Activated CD8-positive, alpha-beta memory T cell treated with anti-CD3 and anti-CD28 coated beads for 36 hours (primary cell): ENCODE measurements around the gene VKORC1. TPM values are rescaled to one million over a fixed set of nuclear protein-coding genes. Genes with fewer than 3 reads are reported as not detected.

ENCODE experiments used
- CTCF ChIA-PET: fragments of 350-600 bp; sonication (Branson Sonifier 250); formaldehyde crosslinking; loops from one replicate; lab custom pipeline; 2021; ENCODE audit warnings: antibody characterized with exemption; lab: Charles Lee
- POLR2A ChIA-PET: fragments of 350-600 bp; sonication (Branson Sonifier 250); formaldehyde crosslinking; loops from one replicate; lab custom pipeline; 2021; ENCODE audit warnings: antibody characterized with exemption; lab: Charles Lee
- total RNA-seq, 2 experiments: library from RNA; stranded (reverse); gene quantifications; one replicate each; pipeline ENCODE4 v1.2.3, GENCODE V29; 2021

The VKORC1 gene
- total RNA-seq, 2 experiments from 2014 or later = 72.7 to 81.6 TPM

- ChIA-PET POLR2A (no interaction called here), CTCF (interaction anchor here (0.8 kb wide), 1 partner anchor 17 kb away, joined by 3 read pairs; no protein-coding TSS in a partner anchor)
Observed at GRCh38 chr16:31078597-31079341, 15.8 kb downstream of the VKORC1 start.

- POLR2A ChIA-PET = no interaction called here
Observed at GRCh38 chr16:31077592-31078396, 16.8 kb downstream of the VKORC1 start.

DNA sequence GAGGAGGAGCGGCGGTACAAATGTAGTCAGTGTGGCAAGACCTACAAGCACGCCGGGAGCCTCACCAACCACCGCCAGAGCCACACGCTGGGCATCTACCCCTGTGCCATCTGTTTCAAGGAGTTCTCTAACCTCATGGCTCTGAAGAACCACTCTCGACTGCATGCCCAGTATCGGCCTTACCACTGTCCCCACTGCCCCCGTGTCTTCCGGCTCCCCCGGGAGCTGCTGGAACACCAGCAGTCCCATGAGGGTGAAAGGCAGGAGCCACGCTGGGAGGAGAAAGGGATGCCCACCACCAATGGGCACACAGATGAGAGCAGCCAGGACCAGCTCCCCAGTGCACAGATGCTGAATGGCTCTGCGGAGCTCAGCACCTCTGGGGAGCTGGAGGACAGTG is 17.6 kb downstream of the VKORC1 start:
- ChIA-PET POLR2A (no interaction called here), CTCF (no interaction called here)

More at GRCh38 chr16:31077592-31078396, 16.8 kb downstream of the VKORC1 start:
- CTCF ChIA-PET = no interaction called here

GRCh38 chr16:31076319-31076718 is 18.3 kb downstream of the VKORC1 start:
- CTCF ChIA-PET = interaction anchor here (0.9 kb wide), 1 partner anchor 232 kb away, joined by 3 read pairs; no protein-coding TSS in a partner anchor
- POLR2A ChIA-PET = no interaction called here

GRCh38 chr16:31074814-31075183 is 19.8 kb downstream of the VKORC1 start:
- POLR2A ChIA-PET = interaction anchor here (0.8 to 2.0 kb wide), 8 partner anchors 10 to 384 kb away, joined by 3 to 11 read pairs (median 8); partner anchors contain the start of genes ARMC5, FUS, HSD3B7 and KAT8
- CTCF ChIA-PET = interaction anchor here (1.4 to 1.6 kb wide), 2 partner anchors 19 to 67 kb away, joined by 3 to 8 read pairs; partner anchors contain the start of gene VKORC1

DNA sequence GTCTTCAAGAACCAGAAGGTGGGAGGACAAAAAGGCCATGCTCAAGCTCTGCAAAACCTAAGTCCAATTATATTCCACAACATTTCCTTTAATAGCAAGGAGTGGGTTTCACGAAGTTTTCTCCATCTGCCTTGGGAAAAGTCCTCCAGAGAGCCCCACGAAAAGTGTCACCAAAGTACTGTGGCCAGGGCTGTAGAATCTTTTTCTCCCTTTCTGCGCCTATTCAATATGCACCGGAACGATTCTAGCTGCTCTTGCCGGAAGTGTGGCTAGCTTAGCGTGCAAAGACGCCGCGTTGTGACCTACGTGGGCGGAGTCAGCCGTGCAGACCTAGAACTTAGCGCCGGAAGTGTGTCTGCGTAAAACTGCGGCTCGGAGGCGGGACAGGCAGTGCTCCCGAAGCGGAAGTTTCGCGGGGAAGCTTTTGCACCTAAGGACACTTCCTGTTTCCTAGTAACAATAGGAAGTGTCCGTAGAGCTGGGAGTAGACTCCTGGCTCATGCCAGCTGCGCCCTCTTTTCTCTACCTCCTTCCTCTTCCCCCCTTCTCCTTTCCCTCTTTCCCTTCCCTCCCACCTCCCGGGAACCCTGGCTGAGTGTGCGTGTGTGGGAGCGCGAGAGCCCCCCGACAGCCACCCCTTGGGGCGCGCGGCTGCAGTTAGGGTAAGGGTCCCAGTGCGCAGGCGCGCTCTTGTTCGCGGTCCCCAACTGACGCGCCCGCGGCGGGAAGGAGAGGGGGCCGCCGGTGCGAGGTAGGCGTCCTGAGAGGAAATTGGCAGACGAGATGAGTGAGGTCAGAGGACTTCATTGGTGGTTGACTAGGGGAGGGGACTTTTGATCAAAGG is 20.4 kb downstream of the VKORC1 start, which contains the start of the genes ZNF646 and ZNF668:
Gene ZNF646, plus strand, starts transcription at position 453 of the 844 bp plus-strand sequence. CDS start 1,903 bp downstream, outside the sequence.
Gene ZNF668, minus strand, starts transcription at position 271 of the 844 bp plus-strand sequence. CDS start 9,781 bp downstream, outside the sequence.
- CTCF ChIA-PET = interaction anchor here (0.6 to 1.6 kb wide), 9 partner anchors 11 to 120 kb away, joined by 3 to 8 read pairs (median 3); partner anchors contain the start of genes HSD3B7 and VKORC1

DNA sequence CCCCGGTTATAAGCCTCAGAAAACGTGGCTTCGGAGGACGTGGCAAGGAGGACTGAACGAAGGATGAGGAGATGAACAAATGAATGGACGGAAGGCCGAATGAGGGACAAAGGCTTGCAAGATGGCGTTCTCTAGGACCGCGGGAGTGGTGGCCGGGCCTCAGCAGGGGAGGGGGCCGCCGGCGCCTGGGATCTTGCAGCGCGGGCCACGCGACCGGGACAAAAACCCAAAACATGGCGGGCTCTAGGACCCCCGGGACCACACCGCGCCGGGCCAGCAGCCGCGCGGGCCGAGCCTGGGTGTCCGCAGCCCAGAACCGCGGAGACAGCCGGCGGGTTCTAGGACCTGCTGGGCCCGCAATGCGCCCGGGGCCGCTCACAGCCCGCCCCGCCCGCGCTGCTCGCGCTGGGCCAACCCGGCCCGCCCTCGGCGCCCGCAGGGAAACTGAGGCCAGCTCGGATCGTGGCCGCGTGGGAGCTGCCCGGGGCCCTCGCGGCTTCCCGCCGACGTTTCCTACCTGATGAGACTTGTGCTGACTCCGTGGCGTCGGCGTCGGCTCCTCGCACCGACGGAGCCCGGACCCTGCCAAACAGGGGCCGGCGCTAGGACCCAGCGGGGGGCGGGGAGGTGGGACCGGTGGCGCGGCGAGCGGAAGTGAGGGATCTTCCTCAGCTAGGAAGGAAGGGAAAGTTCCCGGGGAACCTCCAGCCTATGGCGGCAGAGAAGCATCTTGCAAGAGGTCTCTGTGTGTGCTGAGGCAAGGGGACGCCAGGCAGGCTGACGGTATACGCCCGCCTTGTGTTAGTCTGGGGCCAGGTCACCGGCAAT is 21.2 kb downstream of the VKORC1 start:
- ChIA-PET POLR2A (interaction anchor here (0.6 to 2.0 kb wide), 13 partner anchors 8 to 385 kb away, joined by 3 to 11 read pairs (median 4); partner anchors contain the start of genes ARMC5, FUS, KAT8 and SETD1A), CTCF (interaction anchor here (0.6 to 1.6 kb wide), 11 partner anchors 10 to 119 kb away, joined by 3 to 8 read pairs (median 3); partner anchors contain the start of genes HSD3B7 and VKORC1)

More for the DNA sequence above, 20.4 kb downstream of the VKORC1 start, which contains the start of the genes ZNF646 and ZNF668:
- POLR2A ChIA-PET = interaction anchor here (0.8 to 2.0 kb wide), 11 partner anchors 9 to 385 kb away, joined by 3 to 11 read pairs (median 4); partner anchors contain the start of genes ARMC5, FUS, HSD3B7 and KAT8

DNA sequence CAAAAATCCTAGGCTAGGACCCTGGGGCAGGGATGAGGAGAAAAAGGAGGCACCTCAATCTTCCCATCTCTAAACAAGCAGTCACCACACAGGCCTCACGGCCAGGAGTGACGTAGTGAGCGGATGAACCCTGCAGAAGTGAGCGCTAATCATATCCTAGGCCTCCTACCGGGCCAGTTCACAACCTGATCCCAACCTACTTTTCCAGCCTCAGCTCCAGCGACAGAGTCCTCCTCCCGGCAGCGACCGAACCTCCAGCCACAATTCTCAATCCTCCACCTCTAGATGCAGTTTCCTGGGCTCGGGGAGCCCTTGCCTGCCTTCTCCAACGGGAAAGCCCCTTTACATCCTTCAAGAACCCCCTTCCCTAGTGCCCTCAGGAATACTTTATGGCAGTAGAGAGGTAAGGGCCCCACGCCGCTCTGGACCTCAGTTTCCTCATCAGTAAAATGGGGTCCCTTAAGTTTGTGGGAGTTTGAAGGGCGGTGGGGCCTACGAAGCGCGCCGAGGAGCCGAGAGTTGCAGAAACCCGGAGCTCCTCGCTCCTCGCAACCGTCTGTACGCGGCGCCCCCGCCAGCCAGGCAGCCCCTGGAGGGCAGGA is 22.0 kb downstream of the VKORC1 start:
- CTCF ChIA-PET = interaction anchor here (0.7 to 1.2 kb wide), 4 partner anchors 70 to 108 kb away, joined by 3 read pairs; no protein-coding TSS in a partner anchor
- POLR2A ChIA-PET = interaction anchor here (0.6 to 2.0 kb wide), 6 partner anchors 41 to 615 kb away, joined by 3 to 11 read pairs (median 3); partner anchors contain the start of genes FUS and KAT8

- CTCF ChIA-PET = no interaction called here
- POLR2A ChIA-PET = no interaction called here
Observed at GRCh38 chr16:31071861-31072260, 22.7 kb downstream of the VKORC1 start.

DNA sequence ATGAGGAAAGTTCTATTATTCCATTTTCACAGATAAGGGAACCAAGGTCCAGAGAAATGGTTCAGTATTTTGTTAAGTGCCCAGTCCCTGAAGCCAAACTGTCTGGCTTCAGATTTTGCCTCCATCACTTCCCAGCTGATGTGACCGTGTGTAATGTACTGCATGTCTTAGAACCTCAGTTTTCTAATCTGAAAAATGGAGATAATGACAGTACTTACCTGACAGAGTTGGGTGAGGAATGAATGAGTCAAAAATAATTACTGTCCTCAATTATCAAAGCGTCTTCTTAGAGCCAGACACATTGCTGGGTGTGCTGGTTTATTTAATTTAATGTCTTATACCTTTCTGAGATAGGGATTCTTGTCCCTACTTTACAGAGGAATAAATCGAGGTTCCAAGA is 27.3 kb downstream of the VKORC1 start:
- CTCF ChIA-PET = interaction anchor here (1.4 kb wide), 1 partner anchor 375 kb away, joined by 5 read pairs; the partner anchor contains the start of gene ZNF843
- POLR2A ChIA-PET = no interaction called here

- POLR2A ChIA-PET = interaction anchor here (0.7 to 1.1 kb wide), 2 partner anchors 9 to 241 kb away, joined by 3 read pairs; partner anchors contain the start of genes ZNF646 and ZNF668
- CTCF ChIA-PET = interaction anchor here (1.1 kb wide), 1 partner anchor 111 kb away, joined by 3 read pairs; no protein-coding TSS in a partner anchor
Observed at GRCh38 chr16:31064882-31065461, 29.6 kb downstream of the VKORC1 start.

DNA sequence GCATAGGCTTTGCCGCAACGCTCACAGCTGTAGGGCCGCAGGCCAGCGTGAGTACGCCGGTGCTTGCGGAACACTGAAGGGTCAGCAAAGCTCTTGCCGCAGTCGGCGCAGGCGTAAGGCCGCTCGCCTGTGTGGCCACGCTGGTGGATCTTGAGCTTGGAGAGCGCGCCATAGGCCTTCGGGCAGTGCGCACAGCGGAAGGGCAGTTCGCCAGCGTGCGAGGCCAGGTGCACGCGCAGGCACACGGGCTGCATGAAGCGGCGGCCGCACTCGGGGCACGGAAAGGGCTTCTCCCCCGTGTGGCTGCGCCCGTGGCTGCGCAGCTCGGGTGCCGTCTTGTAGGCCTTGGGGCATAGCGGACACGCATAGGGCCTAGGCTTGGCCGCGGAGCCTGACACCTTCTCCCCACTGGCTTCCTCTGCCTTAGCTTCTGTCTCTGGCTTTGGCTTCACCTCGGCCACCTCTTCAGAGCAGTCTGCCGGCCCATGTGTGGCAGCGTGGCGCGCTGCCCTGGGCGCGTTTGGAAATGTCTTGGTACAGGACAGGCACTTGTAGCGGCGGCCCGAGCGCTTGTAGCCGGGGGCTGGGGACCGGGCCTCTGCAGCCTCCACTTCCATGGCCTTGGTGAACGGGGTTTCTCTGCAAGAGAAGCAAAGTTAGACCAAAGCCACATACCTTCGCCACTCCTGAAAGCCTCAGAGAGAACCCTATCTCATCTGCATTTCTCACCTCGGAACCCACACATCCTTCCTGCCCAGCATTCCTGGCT is 30.6 kb downstream of the VKORC1 start:
- ChIA-PET CTCF (interaction anchor here (0.6 to 0.9 kb wide), 2 partner anchors 10 to 13 kb away, joined by 3 read pairs; partner anchors contain the start of genes ZNF646 and ZNF668), POLR2A (interaction anchor here (1.1 kb wide), 1 partner anchor 10 kb away, joined by 3 read pairs; the partner anchor contains the start of genes ZNF646 and ZNF668)

- ChIA-PET CTCF (interaction anchor here (0.9 kb wide), 1 partner anchor 10 kb away, joined by 3 read pairs; the partner anchor contains the start of genes ZNF646 and ZNF668), POLR2A (no interaction called here)
Observed at GRCh38 chr16:31063495-31063842, 31.1 kb downstream of the VKORC1 start.

DNA sequence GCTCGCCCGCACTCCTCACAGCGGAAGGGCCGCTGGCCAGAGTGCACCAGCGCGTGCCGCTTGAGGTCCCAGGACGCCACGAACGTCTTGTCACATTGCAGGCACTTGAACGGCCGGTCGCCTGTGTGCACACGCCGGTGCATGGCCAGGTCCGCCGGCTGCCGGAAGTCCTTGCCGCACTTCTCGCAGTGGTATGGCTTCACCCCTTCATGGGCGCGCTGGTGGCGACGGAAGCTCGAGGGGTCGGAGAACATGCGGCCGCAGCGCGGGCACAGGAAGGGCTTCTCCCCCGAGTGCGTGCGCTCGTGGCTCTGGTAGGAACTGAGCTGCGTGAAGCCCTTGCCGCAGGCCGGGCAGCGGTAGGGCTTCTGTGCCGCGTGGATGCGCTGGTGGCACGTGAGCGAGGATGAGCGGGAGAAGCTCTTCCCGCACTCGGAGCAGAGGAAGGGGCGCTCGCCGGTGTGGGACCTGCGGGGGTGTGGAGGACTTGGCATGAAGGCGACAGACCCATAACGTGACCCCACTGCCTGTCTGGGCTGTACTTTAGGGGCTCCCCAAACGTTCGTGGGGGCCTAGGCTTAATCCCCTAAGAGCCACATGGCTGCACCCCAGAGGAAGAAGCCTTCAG is 32.7 kb downstream of the VKORC1 start:
- POLR2A ChIA-PET = no interaction called here
- CTCF ChIA-PET = no interaction called here
